Placental pericyte (primary cell): ENCODE measurements around the gene SPPL2C. TPM values are rescaled to one million over a fixed set of nuclear protein-coding genes. Genes with fewer than 3 reads are reported as not detected.

Experiments
- total RNA-seq: library from RNA; depleted of rRNA; stranded (reverse); fragments of >200 nt; gene quantifications from 2 replicates; pipeline ENCODE4 v1.2.3, GENCODE V29; 2012

The SPPL2C gene, protein sequence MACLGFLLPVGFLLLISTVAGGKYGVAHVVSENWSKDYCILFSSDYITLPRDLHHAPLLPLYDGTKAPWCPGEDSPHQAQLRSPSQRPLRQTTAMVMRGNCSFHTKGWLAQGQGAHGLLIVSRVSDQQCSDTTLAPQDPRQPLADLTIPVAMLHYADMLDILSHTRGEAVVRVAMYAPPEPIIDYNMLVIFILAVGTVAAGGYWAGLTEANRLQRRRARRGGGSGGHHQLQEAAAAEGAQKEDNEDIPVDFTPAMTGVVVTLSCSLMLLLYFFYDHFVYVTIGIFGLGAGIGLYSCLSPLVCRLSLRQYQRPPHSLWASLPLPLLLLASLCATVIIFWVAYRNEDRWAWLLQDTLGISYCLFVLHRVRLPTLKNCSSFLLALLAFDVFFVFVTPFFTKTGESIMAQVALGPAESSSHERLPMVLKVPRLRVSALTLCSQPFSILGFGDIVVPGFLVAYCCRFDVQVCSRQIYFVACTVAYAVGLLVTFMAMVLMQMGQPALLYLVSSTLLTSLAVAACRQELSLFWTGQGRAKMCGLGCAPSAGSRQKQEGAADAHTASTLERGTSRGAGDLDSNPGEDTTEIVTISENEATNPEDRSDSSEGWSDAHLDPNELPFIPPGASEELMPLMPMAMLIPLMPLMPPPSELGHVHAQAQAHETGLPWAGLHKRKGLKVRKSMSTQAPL
- total RNA-seq = not detected in 2 replicates

DNA sequence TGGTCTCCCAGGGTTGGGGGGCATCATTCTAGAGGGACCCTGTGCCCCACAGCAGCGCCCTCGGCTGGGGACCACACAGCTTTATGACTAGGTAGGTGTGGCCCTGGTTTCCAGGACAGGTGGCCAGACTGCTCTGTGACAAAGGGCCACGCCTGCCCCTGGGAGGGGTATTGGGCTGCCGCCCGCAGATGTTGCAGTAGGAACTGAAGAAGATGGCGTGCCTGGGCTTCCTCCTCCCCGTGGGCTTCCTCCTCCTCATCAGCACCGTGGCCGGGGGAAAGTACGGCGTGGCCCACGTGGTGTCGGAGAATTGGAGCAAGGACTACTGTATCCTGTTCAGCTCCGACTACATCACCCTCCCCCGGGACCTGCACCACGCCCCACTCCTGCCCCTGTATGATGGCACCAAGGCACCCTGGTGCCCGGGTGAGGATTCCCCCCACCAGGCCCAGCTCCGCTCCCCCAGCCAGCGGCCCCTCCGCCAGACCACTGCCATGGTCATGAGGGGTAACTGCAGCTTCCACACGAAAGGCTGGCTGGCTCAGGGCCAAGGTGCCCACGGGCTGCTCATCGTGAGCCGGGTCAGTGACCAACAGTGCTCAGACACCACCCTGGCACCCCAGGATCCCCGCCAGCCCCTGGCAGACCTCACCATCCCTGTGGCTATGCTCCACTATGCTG, at the start of gene SPPL2C:
SPPL2C (plus strand) TSS at position 187 of the 681 bp plus-strand sequence; CDS start at position 213, 26 bp downstream.

DNA sequence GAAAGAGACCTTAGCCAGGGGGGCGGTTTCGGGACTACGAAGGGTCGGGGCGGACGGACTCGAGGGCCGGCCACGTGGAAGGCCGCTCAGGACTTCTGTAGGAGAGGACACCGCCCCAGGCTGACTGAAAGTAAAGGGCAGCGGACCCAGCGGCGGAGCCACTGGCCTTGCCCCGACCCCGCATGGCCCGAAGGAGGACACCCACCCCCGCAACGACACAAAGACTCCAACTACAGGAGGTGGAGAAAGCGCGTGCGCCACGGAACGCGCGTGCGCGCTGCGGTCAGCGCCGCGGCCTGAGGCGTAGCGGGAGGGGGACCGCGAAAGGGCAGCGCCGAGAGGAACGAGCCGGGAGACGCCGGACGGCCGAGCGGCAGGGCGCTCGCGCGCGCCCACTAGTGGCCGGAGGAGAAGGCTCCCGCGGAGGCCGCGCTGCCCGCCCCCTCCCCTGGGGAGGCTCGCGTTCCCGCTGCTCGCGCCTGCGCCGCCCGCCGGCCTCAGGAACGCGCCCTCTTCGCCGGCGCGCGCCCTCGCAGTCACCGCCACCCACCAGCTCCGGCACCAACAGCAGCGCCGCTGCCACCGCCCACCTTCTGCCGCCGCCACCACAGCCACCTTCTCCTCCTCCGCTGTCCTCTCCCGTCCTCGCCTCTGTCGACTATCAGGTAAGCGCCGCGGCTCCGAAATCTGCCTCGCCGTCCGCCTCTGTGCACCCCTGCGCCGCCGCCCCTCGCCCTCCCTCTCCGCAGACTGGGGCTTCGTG, 49.5 kb downstream of the SPPL2C start, which contains the start of gene MAPT:
MAPT (plus strand) TSS at position 533 of the 763 bp plus-strand sequence. CDS start 67,784 bp downstream, outside the sequence.

Other genes with a start within 250 kb of the SPPL2C start
- gene CRHR1, start 60.6 kb upstream of the SPPL2C start, total RNA-seq = not detected in 2 replicates
- under 0.01 and 0.29 TPM in 2 replicates for gene MAPT, start 49.7 kb downstream of the SPPL2C start, total RNA-seq
- gene STH, start 154.4 kb downstream of the SPPL2C start, total RNA-seq = not detected in 2 replicates